ENCODE measurements around the gene TNIK. TPM values are rescaled to one million over a fixed set of nuclear protein-coding genes. Genes with fewer than 3 reads are reported as not detected.
"Not testable (repeated sequence)": the region's sequence is repeated elsewhere in the genome, so short reads cannot be mapped to it uniquely, and the experiment has no call there.

TNIK gene
- total RNA-seq, 1 experiment from 2014 or later = 19.1 TPM

GRCh38 chr3:171118993-171119392 is 341.2 kb downstream of the TNIK start:
- in situ Hi-C loops (cut with HindIII; ENCODE audit: low pct_unique_long_range_greater_than_20kb, low sequenced_read_pairs); DNase-seq (ENCODE audit: low read depth): not testable (repeated sequence)

GRCh38 chr3:171116824-171117395 is 343.3 kb downstream of the TNIK start:
- in situ Hi-C loops (cut with HindIII; ENCODE audit: low pct_unique_long_range_greater_than_20kb, low sequenced_read_pairs) = no loop called here
- DNase-seq (ENCODE audit: low read depth) = no peak

GRCh38 chr3:171116365-171116764 is 343.8 kb downstream of the TNIK start:
- no peak for DNase-seq (ENCODE audit: low read depth)

GRCh38 chr3:171115667-171116066 is 344.5 kb downstream of the TNIK start:
- in situ Hi-C loops (cut with HindIII; ENCODE audit: low pct_unique_long_range_greater_than_20kb, low sequenced_read_pairs) = no loop called here
- DNase-seq (ENCODE audit: low read depth) = no peak

More at GRCh38 chr3:171116365-171116764, 343.8 kb downstream of the TNIK start:
- in situ Hi-C loops (cut with HindIII; ENCODE audit: low pct_unique_long_range_greater_than_20kb, low sequenced_read_pairs) = no loop called here

GRCh38 chr3:171113716-171114115 is 346.5 kb downstream of the TNIK start:
- DNase-seq (ENCODE audit: low read depth) = no peak
- in situ Hi-C loops (cut with HindIII; ENCODE audit: low pct_unique_long_range_greater_than_20kb, low sequenced_read_pairs) = no loop called here

GRCh38 chr3:171110715-171111114 is 349.5 kb downstream of the TNIK start:
- in situ Hi-C loops (cut with HindIII; ENCODE audit: low pct_unique_long_range_greater_than_20kb, low sequenced_read_pairs) = no loop called here
- DNase-seq (ENCODE audit: low read depth) = no peak

GRCh38 chr3:171108066-171108465 is 352.1 kb downstream of the TNIK start:
- peak; percentile 64 for DNase-seq (ENCODE audit: low read depth)
- in situ Hi-C loops (cut with HindIII; ENCODE audit: low pct_unique_long_range_greater_than_20kb, low sequenced_read_pairs) = no loop called here

GRCh38 chr3:171103185-171103584 is 357.0 kb downstream of the TNIK start:
- DNase-seq (ENCODE audit: low read depth) = no peak
- in situ Hi-C loops (cut with HindIII; ENCODE audit: low pct_unique_long_range_greater_than_20kb, low sequenced_read_pairs) = no loop called here

- in situ Hi-C loops (cut with HindIII; ENCODE audit: low pct_unique_long_range_greater_than_20kb, low sequenced_read_pairs) = no loop called here
- DNase-seq (ENCODE audit: low read depth) = peak; percentile 47
These were observed 358.1 kb downstream of the TNIK start for GRCh38 chr3:171101982-171102641.

GRCh38 chr3:171099911-171100310 is 360.3 kb downstream of the TNIK start:
- DNase-seq (ENCODE audit: low read depth) = no peak
- in situ Hi-C loops (cut with HindIII; ENCODE audit: low pct_unique_long_range_greater_than_20kb, low sequenced_read_pairs) = no loop called here

GRCh38 chr3:171095063-171095462 is 365.1 kb downstream of the TNIK start:
- no peak for DNase-seq (ENCODE audit: low read depth)
- in situ Hi-C loops (cut with HindIII; ENCODE audit: low pct_unique_long_range_greater_than_20kb, low sequenced_read_pairs) = no loop called here

GRCh38 chr3:171094411-171094810 is 365.8 kb downstream of the TNIK start:
- in situ Hi-C loops (cut with HindIII; ENCODE audit: low pct_unique_long_range_greater_than_20kb, low sequenced_read_pairs) = no loop called here

GRCh38 chr3:171093462-171093861 is 366.7 kb downstream of the TNIK start:
- DNase-seq (ENCODE audit: low read depth) = no peak
- in situ Hi-C loops (cut with HindIII; ENCODE audit: low pct_unique_long_range_greater_than_20kb, low sequenced_read_pairs) = no loop called here

More at GRCh38 chr3:171094411-171094810, 365.8 kb downstream of the TNIK start:
- DNase-seq (ENCODE audit: low read depth) = no peak

- in situ Hi-C loops (cut with HindIII; ENCODE audit: low pct_unique_long_range_greater_than_20kb, low sequenced_read_pairs) = no loop called here
- no peak for DNase-seq (ENCODE audit: low read depth)
These were observed 367.7 kb downstream of the TNIK start for GRCh38 chr3:171092467-171092911.

GRCh38 chr3:171090321-171090720 is 369.9 kb downstream of the TNIK start:
- peak; percentile 23 for DNase-seq (ENCODE audit: low read depth)
- in situ Hi-C loops (cut with HindIII; ENCODE audit: low pct_unique_long_range_greater_than_20kb, low sequenced_read_pairs) = no loop called here

GRCh38 chr3:171088964-171089754 is 371.0 kb downstream of the TNIK start:
- in situ Hi-C loops (cut with HindIII; ENCODE audit: low pct_unique_long_range_greater_than_20kb, low sequenced_read_pairs) = no loop called here

GRCh38 chr3:171088496-171088895 is 371.7 kb downstream of the TNIK start:
- in situ Hi-C loops (cut with HindIII; ENCODE audit: low pct_unique_long_range_greater_than_20kb, low sequenced_read_pairs) = no loop called here
- DNase-seq (ENCODE audit: low read depth) = no peak

More at GRCh38 chr3:171088964-171089754, 371.0 kb downstream of the TNIK start:
- peak; percentile 67 for DNase-seq (ENCODE audit: low read depth)

GRCh38 chr3:171086914-171087313 is 373.3 kb downstream of the TNIK start:
- in situ Hi-C loops (cut with HindIII; ENCODE audit: low pct_unique_long_range_greater_than_20kb, low sequenced_read_pairs) = no loop called here
- DNase-seq (ENCODE audit: low read depth) = no peak

GRCh38 chr3:171077261-171077660 is 382.9 kb downstream of the TNIK start:
- DNase-seq (ENCODE audit: low read depth) = peak; percentile 85
- in situ Hi-C loops (cut with HindIII; ENCODE audit: low pct_unique_long_range_greater_than_20kb, low sequenced_read_pairs) = no loop called here
